HL-60 (cell line): Measurements from ENCODE around the gene ORM2.

Experiments used
- DNase-seq, 2 experiments: peaks; one replicate each; pipeline ENCODE4 v3.0.0-alpha.2; 2010 to 2020; ENCODE audit warnings: low read depth in 1 of 2, low spot score in 1 of 2
- H3K27ac ChIP-seq: fragments of 250-450 bp; sonication (Bioruptor Pico); replicated peaks from 2 replicates; pipeline ENCODE4 v1.5.1; 2020; ENCODE audit warnings: mild to moderate bottlenecking, moderate library complexity
- H3K27me3 ChIP-seq: fragments of 250-450 bp; sonication (Bioruptor Pico); 2 replicates; pipeline ENCODE4 v1.5.1; 2021; ENCODE audit warnings: mild to moderate bottlenecking, moderate library complexity; ENCODE audit not compliant: insufficient read depth, poor library complexity, severe bottlenecking
- H3K4me3 ChIP-seq: replicated peaks from 2 replicates; pipeline ENCODE4 v1.5.1; 2011; ENCODE audit warnings: mild to moderate bottlenecking, control low read depth, low read length; ENCODE audit not compliant: insufficient read depth
- GABPA ChIP-seq: IDR thresholded peaks from 2 replicates; pipeline ENCODE4 v1.6.1; 2012; ENCODE audit warnings: low read depth
- POLR2AphosphoS5 ChIP-seq: IDR thresholded peaks from 2 replicates; pipeline ENCODE4 v1.6.1; 2012; ENCODE audit warnings: low read depth
- SPI1 ChIP-seq: IDR thresholded peaks from 2 replicates; pipeline ENCODE4 v1.6.1; 2012; ENCODE audit warnings: low read depth, mild to moderate bottlenecking, borderline replicate concordance
- TF ChIP-seq, protein P1 (sequence below): IDR thresholded peaks from one replicate; pipeline ENCODE4 v1.5.1; 2011; ENCODE audit warnings: low read length, control low read depth, inconsistent platforms; ENCODE audit not compliant: insufficient read depth
- TF ChIP-seq, protein P2 (sequence below): IDR thresholded peaks from 2 replicates; pipeline ENCODE4 v1.6.1; 2012; ENCODE audit warnings: low read depth; ENCODE audit not compliant: insufficient replicate concordance

The ORM2 gene

DNA sequence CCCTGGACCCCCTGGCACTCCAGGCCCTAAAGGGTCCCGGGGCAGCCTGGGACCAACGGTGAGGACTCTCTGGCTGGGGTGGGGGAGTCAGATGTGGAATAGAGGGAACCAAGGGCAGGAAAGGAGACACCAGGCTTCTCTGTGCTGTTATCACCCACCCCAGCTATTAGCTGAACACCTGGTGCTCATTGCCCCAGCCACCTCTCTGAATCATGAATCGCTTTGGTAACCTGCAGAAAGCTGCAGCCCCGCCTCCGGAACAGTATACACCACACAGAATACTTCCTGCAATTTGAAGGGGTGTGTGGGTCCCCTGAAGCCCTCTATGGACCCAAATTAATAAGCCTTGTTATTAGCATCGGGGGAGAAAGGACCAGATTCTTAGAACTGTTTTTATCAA lies 47.2 kb upstream of the ORM2 start:
- no peak for TF ChIP-seq SPI1
- TF ChIP-seq, protein P1, sequence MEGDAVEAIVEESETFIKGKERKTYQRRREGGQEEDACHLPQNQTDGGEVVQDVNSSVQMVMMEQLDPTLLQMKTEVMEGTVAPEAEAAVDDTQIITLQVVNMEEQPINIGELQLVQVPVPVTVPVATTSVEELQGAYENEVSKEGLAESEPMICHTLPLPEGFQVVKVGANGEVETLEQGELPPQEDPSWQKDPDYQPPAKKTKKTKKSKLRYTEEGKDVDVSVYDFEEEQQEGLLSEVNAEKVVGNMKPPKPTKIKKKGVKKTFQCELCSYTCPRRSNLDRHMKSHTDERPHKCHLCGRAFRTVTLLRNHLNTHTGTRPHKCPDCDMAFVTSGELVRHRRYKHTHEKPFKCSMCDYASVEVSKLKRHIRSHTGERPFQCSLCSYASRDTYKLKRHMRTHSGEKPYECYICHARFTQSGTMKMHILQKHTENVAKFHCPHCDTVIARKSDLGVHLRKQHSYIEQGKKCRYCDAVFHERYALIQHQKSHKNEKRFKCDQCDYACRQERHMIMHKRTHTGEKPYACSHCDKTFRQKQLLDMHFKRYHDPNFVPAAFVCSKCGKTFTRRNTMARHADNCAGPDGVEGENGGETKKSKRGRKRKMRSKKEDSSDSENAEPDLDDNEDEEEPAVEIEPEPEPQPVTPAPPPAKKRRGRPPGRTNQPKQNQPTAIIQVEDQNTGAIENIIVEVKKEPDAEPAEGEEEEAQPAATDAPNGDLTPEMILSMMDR, result no peak
- TF ChIP-seq, protein P2, sequence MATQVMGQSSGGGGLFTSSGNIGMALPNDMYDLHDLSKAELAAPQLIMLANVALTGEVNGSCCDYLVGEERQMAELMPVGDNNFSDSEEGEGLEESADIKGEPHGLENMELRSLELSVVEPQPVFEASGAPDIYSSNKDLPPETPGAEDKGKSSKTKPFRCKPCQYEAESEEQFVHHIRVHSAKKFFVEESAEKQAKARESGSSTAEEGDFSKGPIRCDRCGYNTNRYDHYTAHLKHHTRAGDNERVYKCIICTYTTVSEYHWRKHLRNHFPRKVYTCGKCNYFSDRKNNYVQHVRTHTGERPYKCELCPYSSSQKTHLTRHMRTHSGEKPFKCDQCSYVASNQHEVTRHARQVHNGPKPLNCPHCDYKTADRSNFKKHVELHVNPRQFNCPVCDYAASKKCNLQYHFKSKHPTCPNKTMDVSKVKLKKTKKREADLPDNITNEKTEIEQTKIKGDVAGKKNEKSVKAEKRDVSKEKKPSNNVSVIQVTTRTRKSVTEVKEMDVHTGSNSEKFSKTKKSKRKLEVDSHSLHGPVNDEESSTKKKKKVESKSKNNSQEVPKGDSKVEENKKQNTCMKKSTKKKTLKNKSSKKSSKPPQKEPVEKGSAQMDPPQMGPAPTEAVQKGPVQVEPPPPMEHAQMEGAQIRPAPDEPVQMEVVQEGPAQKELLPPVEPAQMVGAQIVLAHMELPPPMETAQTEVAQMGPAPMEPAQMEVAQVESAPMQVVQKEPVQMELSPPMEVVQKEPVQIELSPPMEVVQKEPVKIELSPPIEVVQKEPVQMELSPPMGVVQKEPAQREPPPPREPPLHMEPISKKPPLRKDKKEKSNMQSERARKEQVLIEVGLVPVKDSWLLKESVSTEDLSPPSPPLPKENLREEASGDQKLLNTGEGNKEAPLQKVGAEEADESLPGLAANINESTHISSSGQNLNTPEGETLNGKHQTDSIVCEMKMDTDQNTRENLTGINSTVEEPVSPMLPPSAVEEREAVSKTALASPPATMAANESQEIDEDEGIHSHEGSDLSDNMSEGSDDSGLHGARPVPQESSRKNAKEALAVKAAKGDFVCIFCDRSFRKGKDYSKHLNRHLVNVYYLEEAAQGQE, result no peak
- no peak for TF ChIP-seq POLR2AphosphoS5
- no peak for TF ChIP-seq GABPA
- H3K27me3 ChIP-seq, result no peaks in the 10 kb centered on the region

DNA sequence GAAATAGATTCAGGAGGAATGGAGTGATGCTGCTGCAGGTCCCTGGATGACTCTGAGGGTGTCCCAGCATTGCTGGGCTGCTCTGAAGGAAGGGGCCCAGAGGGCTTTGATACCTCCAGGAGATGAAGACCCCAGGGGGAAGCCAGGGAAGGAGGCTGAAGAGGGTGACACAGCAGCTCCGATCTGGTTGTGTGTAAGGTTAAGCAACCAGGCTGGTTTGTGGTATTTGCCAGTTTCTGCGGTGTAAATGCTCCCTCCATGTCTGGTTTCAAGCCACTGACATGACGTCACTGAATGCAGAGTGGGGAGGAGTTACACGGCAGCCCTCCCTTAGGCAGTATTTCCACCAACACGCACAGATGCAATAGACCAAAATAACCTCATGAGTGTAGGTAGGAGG lies 46.7 kb upstream of the ORM2 start:
- H3K27me3 ChIP-seq, result no peaks in the 10 kb centered on the region
- TF ChIP-seq, protein P2, result no peak
- TF ChIP-seq GABPA (no peak), POLR2AphosphoS5 (no peak), SPI1 (no peak)
- TF ChIP-seq, protein P1, result no peak
- peak; percentile 67 to 88 for DNase-seq
- H3K27ac ChIP-seq, result no peak overlapping the region
- H3K4me3 ChIP-seq, result no peak overlapping the region

More for the DNA sequence above, 47.2 kb upstream of the ORM2 start:
- no peak overlapping the region for H3K27ac ChIP-seq
- H3K4me3 ChIP-seq, result no peak overlapping the region
- no peak for DNase-seq

DNA sequence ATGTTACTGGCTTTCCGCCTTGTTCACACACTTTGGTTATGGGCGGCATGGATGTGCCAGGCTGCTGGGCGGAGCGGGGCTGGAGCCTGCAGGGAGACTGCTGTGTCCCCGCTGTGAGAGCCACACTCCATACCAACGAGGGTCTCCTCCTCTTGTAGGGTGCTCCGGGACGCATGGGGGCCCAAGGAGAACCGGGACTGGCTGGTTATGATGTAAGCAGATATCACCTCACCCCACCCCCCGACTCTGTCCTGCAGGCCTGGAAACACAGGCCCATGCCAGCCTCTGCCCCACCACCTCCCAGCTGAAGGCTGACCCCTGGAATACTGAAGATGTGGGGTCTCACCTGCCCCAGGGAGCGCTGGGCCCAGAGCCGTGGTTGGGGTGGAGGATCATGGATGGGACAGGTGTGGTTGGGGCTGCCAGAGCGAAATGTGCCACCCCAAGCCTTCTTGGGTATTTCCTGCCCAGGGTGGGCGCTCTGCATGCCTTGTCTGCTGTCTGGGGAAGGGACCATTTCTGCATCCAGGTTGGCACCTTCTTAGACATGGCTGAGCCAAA lies 46.0 kb upstream of the ORM2 start:
- no peak for DNase-seq
- Histone ChIP-seq H3K4me3 (no peak overlapping the region), H3K27me3 (no peaks in the 10 kb centered on the region), H3K27ac (no peak overlapping the region)
- TF ChIP-seq SPI1 (no peak), POLR2AphosphoS5 (no peak), GABPA (no peak)
- TF ChIP-seq, protein P2, result no peak
- TF ChIP-seq, protein P1, result no peak
